ENCODE data around the gene SLC25A29.
A peak's percentile ranks its signal among the peaks of the same experiment; 100 is the strongest.
"Not testable (repeated sequence)": the region's sequence is repeated elsewhere in the genome, so short reads cannot be mapped to it uniquely, and the experiment has no call there.

SLC25A29 gene

DNA sequence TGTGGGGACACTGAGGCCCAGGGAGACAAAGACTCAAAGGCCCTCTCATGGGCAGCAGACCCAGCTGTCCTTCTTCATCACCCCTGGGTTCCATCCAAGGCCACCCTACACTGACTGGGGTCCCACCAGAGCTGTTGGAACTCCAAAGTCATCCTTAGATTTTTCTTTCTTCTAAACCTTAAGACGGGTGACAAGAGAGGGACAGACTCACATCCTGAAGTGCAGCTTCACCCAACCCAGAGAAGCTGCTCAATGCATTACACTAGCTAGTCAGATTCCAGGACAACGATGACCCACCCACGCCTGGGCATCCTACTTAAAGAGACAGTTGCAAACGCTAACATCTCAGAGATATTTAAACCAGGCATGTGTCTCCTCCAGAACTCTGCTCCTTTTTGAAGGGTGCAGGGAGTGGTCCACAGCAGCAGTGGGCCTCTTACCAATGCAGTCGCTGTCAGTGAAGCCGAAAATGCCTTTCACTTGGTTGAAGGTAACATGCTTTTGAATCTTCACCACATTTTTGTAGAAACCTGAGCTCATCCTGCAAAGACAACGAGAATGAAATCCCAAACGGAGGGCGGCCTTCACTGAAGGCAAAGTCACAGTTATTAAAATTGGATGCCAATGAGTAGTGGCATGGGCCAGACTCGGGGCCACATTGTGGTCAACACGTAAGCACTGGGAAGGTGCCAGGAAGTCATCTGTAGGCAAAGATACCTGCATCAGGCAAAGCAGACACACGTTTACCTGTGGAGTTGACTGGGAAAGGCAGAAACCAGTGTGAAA is 40.3 kb upstream of the SLC25A29 start:
- Histone ChIP-seq H3K4me3 (ENCODE audit: control insufficient read depth in 1 of 7, extremely low read depth in 1 of 7, insufficient read depth in 4 of 7, low read depth in 2 of 7, low read length in 6 of 7) (no peak overlapping the region), H3K9me3 (ENCODE audit: control extremely low read depth in 1 of 5, control insufficient read depth in 4 of 5, insufficient read depth in 2 of 5, low read depth in 1 of 5, low read length in 4 of 5) (no peaks in the 10 kb centered on the region), H3K27ac (ENCODE audit: insufficient read depth in 1 of 2, low read depth in 1 of 2, low read length in 2 of 2, poor library complexity in 1 of 2, severe bottlenecking in 2 of 2) (no peak overlapping the region), H3K36me3 (ENCODE audit: control insufficient read depth in 4 of 4, insufficient read depth in 4 of 4, low read length in 3 of 4) (peaks cover 4 to 44% (median 21%) of the 10 kb centered on the region in 4 experiments), H3K27me3 (replicated peaks in 2 of 5; ENCODE audit: control insufficient read depth in 4 of 5, insufficient read depth in 5 of 5, low read length in 4 of 5) (no peaks in the 10 kb centered on the region), H3K4me1 (ENCODE audit: control extremely low read depth in 1 of 4, control insufficient read depth in 4 of 4, insufficient read depth in 4 of 4, low read length in 3 of 4) (peaks cover 1 to 22% (median 8%) of the 10 kb centered on the region in 4 experiments)
- POLR2A ChIA-PET = no interaction called here
- 97% methylated on average over 12 of the region's 12 CpGs for WGBS (ENCODE audit: insufficient coverage)
- CTCF ChIA-PET = interaction anchor here (1.1 to 1.5 kb wide), 2 partner anchors 17 to 52 kb away, joined by 4 to 5 read pairs; no protein-coding TSS in a partner anchor
- no peak for DNase-seq

GRCh38 chr14:100345711-100346110 is 39.5 kb upstream of the SLC25A29 start:
- H3K9me3 ChIP-seq (ENCODE audit: control extremely low read depth in 1 of 5, control insufficient read depth in 4 of 5, insufficient read depth in 2 of 5, low read depth in 1 of 5, low read length in 4 of 5) = no peaks in the 10 kb centered on the region
- no peaks in the 10 kb centered on the region for H3K27me3 ChIP-seq (replicated peaks in 2 of 5; ENCODE audit: control insufficient read depth in 4 of 5, insufficient read depth in 5 of 5, low read length in 4 of 5)
- H3K4me3 ChIP-seq (ENCODE audit: control insufficient read depth in 1 of 7, extremely low read depth in 1 of 7, insufficient read depth in 4 of 7, low read depth in 2 of 7, low read length in 6 of 7) = no peak overlapping the region
- peaks cover 5 to 20% (median 14%) of the 10 kb centered on the region in 4 experiments for H3K4me1 ChIP-seq (ENCODE audit: control extremely low read depth in 1 of 4, control insufficient read depth in 4 of 4, insufficient read depth in 4 of 4, low read length in 3 of 4)
- CTCF ChIA-PET = interaction anchor here (1.5 kb wide), 1 partner anchor 18 kb away, joined by 5 read pairs; no protein-coding TSS in a partner anchor
- POLR2A ChIA-PET = no interaction called here
- H3K27ac ChIP-seq (ENCODE audit: insufficient read depth in 1 of 2, low read depth in 1 of 2, low read length in 2 of 2, poor library complexity in 1 of 2, severe bottlenecking in 2 of 2) = no peak overlapping the region
- WGBS (ENCODE audit: insufficient coverage) = 96% methylated on average over 17 of the region's 17 CpGs
- peaks cover 0 to 38% (median 17%) of the 10 kb centered on the region in 4 experiments for H3K36me3 ChIP-seq (ENCODE audit: control insufficient read depth in 4 of 4, insufficient read depth in 4 of 4, low read length in 3 of 4)
- no peak for DNase-seq

GRCh38 chr14:100344657-100345056 is 38.4 kb upstream of the SLC25A29 start:
- Histone ChIP-seq H3K36me3 (ENCODE audit: control insufficient read depth in 4 of 4, insufficient read depth in 4 of 4, low read length in 3 of 4) (peaks cover 0 to 43% (median 15%) of the 10 kb centered on the region in 4 experiments), H3K4me1 (ENCODE audit: control extremely low read depth in 1 of 4, control insufficient read depth in 4 of 4, insufficient read depth in 4 of 4, low read length in 3 of 4) (peaks cover 5 to 18% (median 15%) of the 10 kb centered on the region in 4 experiments)
- H3K4me3 ChIP-seq (ENCODE audit: control insufficient read depth in 1 of 7, extremely low read depth in 1 of 7, insufficient read depth in 4 of 7, low read depth in 2 of 7, low read length in 6 of 7); POLR2A ChIA-PET; DNase-seq; H3K27me3 ChIP-seq (replicated peaks in 2 of 5; ENCODE audit: control insufficient read depth in 4 of 5, insufficient read depth in 5 of 5, low read length in 4 of 5); CTCF ChIA-PET; H3K27ac ChIP-seq (ENCODE audit: insufficient read depth in 1 of 2, low read depth in 1 of 2, low read length in 2 of 2, poor library complexity in 1 of 2, severe bottlenecking in 2 of 2); H3K9me3 ChIP-seq (ENCODE audit: control extremely low read depth in 1 of 5, control insufficient read depth in 4 of 5, insufficient read depth in 2 of 5, low read depth in 1 of 5, low read length in 4 of 5): not testable (repeated sequence)
- WGBS (ENCODE audit: insufficient coverage) = no CpG with 5 or more reads among the region's 35 CpGs

DNA sequence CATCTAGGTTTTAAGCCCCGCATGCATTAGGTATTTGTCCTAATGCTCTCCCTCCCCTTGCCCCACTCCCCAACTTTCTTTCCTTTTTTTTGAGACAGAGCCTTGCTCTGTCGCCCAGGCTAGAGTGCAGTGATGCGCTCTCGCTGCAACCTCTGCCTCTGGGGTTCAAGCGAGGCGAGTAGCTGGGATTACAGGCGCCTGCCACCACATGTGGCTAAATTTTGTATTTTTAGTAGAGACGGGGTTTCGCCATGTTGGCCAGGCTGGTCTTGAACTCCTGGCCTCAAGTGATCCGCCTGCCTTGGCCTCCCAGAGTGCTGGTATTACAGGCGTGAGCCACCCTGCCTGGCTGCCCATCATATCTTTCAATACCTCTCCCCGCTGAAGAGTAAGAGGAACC is 36.6 kb upstream of the SLC25A29 start:
- H3K27me3 ChIP-seq (replicated peaks in 2 of 5; ENCODE audit: control insufficient read depth in 4 of 5, insufficient read depth in 5 of 5, low read length in 4 of 5); POLR2A ChIA-PET; H3K27ac ChIP-seq (ENCODE audit: insufficient read depth in 1 of 2, low read depth in 1 of 2, low read length in 2 of 2, poor library complexity in 1 of 2, severe bottlenecking in 2 of 2); H3K9me3 ChIP-seq (ENCODE audit: control extremely low read depth in 1 of 5, control insufficient read depth in 4 of 5, insufficient read depth in 2 of 5, low read depth in 1 of 5, low read length in 4 of 5); H3K4me3 ChIP-seq (ENCODE audit: control insufficient read depth in 1 of 7, extremely low read depth in 1 of 7, insufficient read depth in 4 of 7, low read depth in 2 of 7, low read length in 6 of 7); CTCF ChIA-PET; DNase-seq: not testable (repeated sequence)
- Histone ChIP-seq H3K4me1 (ENCODE audit: control extremely low read depth in 1 of 4, control insufficient read depth in 4 of 4, insufficient read depth in 4 of 4, low read length in 3 of 4) (peaks cover 5 to 20% (median 15%) of the 10 kb centered on the region in 4 experiments), H3K36me3 (ENCODE audit: control insufficient read depth in 4 of 4, insufficient read depth in 4 of 4, low read length in 3 of 4) (peaks cover 0 to 35% (median 12%) of the 10 kb centered on the region in 4 experiments)
- WGBS (ENCODE audit: insufficient coverage) = 100% methylated on average over 9 of the region's 12 CpGs

DNA sequence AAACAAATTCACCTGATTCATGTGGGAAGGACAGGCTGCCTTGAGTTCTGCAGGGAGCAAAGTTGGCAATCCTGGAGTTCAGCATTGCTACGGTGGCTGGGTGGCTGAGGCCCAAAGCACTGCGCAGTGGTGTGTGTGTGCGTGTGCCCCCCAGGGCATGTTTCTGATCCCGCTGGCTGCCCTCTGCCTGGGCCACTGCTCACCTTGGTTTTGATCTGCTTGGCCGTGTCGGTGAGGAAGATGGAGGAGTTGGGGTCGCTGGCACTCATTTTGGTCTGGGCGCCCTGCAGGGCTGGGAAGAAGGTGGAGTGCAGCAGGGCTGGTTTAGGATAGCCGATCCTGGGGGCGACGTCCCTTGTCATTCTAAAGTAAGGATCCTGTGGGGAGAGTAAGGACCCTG is 36.0 kb upstream of the SLC25A29 start:
- CTCF ChIA-PET = no interaction called here
- H3K27ac ChIP-seq (ENCODE audit: insufficient read depth in 1 of 2, low read depth in 1 of 2, low read length in 2 of 2, poor library complexity in 1 of 2, severe bottlenecking in 2 of 2) = peak overlapping the region in 1 of 2 experiments; percentile 77
- H3K4me1 ChIP-seq (ENCODE audit: control extremely low read depth in 1 of 4, control insufficient read depth in 4 of 4, insufficient read depth in 4 of 4, low read length in 3 of 4) = peaks cover 5 to 20% (median 15%) of the 10 kb centered on the region in 4 experiments
- H3K9me3 ChIP-seq (ENCODE audit: control extremely low read depth in 1 of 5, control insufficient read depth in 4 of 5, insufficient read depth in 2 of 5, low read depth in 1 of 5, low read length in 4 of 5) = no peaks in the 10 kb centered on the region
- POLR2A ChIA-PET = no interaction called here
- 96% methylated on average over 11 of the region's 11 CpGs for WGBS (ENCODE audit: insufficient coverage)
- peaks cover 0 to 34% (median 14%) of the 10 kb centered on the region in 4 experiments for H3K36me3 ChIP-seq (ENCODE audit: control insufficient read depth in 4 of 4, insufficient read depth in 4 of 4, low read length in 3 of 4)
- H3K27me3 ChIP-seq (replicated peaks in 2 of 5; ENCODE audit: control insufficient read depth in 4 of 5, insufficient read depth in 5 of 5, low read length in 4 of 5) = no peaks in the 10 kb centered on the region
- H3K4me3 ChIP-seq (ENCODE audit: control insufficient read depth in 1 of 7, extremely low read depth in 1 of 7, insufficient read depth in 4 of 7, low read depth in 2 of 7, low read length in 6 of 7) = no peak overlapping the region
- no peak for DNase-seq

DNA sequence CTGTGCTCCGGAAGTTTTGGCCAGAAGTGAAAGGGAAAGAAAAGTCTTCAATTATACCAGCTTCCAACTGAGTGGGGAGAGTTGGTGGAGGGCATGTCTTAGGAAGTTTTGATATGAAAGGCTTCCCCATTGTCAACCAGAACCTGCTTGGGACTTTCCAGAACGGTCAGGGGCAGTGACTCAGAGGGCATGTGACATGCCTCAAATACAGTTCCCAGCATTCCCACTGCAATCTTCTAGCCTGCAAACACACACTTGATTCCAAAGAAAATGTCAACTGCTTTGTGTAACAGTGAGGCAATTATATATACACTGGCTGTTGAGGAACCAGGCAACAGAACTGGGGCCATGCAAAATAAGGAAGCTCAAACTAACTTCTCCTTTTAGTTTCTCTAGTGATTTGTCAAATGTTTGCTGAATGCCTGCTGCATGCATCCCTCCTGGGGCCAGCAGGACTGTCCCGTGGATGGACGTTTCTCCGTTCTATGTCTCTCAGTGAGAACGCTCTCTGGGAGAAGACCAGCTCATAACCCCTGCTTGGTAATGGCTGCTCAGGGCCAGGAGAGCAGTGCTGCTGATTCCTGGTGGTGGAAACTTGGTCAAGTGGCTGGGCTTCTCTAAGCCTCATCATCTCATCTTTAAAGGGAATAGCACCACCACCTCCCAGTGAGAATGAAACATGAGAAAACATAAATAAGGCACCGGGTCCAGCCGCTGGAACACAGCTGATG is 35.2 kb upstream of the SLC25A29 start:
- Histone ChIP-seq H3K9me3 (ENCODE audit: control extremely low read depth in 1 of 5, control insufficient read depth in 4 of 5, insufficient read depth in 2 of 5, low read depth in 1 of 5, low read length in 4 of 5) (no peaks in the 10 kb centered on the region), H3K4me1 (ENCODE audit: control extremely low read depth in 1 of 4, control insufficient read depth in 4 of 4, insufficient read depth in 4 of 4, low read length in 3 of 4) (peaks cover 5 to 20% (median 15%) of the 10 kb centered on the region in 4 experiments), H3K4me3 (ENCODE audit: control insufficient read depth in 1 of 7, extremely low read depth in 1 of 7, insufficient read depth in 4 of 7, low read depth in 2 of 7, low read length in 6 of 7) (peak overlapping the region in 1 of 7 experiments; percentile 42), H3K27me3 (replicated peaks in 2 of 5; ENCODE audit: control insufficient read depth in 4 of 5, insufficient read depth in 5 of 5, low read length in 4 of 5) (no peaks in the 10 kb centered on the region), H3K36me3 (ENCODE audit: control insufficient read depth in 4 of 4, insufficient read depth in 4 of 4, low read length in 3 of 4) (peaks cover 3 to 36% (median 14%) of the 10 kb centered on the region in 4 experiments), H3K27ac (ENCODE audit: insufficient read depth in 1 of 2, low read depth in 1 of 2, low read length in 2 of 2, poor library complexity in 1 of 2, severe bottlenecking in 2 of 2) (peak overlapping the region; percentile 35 to 77)
- peak; percentile 58 to 89 (median 87) for DNase-seq
- CTCF ChIA-PET = interaction anchor here (1.0 to 1.3 kb wide), 3 partner anchors 9 to 30 kb away, joined by 3 to 6 read pairs (median 4); no protein-coding TSS in a partner anchor
- POLR2A ChIA-PET = interaction anchor here (1.1 kb wide), 1 partner anchor 34 kb away, joined by 3 read pairs; a partner anchor contains a TSS
- WGBS (ENCODE audit: insufficient coverage) = 13% methylated on average over 3 of the region's 8 CpGs
